ENCODE measurements around the gene DSTYK.
"Not testable (repeated sequence)": the region's sequence is repeated elsewhere in the genome, so short reads cannot be mapped to it uniquely, and the experiment has no call there.

Gene DSTYK

DNA sequence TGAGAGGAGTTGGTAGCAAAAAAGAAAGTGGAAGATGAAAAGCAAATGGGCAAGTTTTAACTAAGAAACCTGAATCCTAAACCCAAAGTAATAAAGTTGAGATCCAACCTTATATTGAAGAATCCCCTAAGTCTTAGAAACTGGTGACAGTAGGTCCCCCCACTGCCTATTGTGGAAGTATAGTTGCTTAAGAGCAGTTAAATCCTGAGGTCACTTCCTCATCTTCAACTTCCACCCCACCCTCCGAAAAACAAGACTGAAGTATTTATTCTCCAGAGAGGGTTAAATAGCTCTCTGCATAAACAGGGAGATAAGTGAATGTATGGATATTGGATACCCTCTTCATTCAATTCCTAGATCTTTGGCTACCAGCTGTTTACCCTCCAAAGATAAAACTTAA lies 3.3 kb upstream of the DSTYK start:
- DNase-seq (ENCODE audit: low spot score) = no peak

GRCh38 chr1:205211839-205212536 lies 486 bp upstream of the DSTYK start:
- DNase-seq (ENCODE audit: low spot score) = no peak

GRCh38 chr1:205210756-205211168 lies 740 bp downstream of the DSTYK start:
- DNase-seq (ENCODE audit: low spot score) = no peak

DNA sequence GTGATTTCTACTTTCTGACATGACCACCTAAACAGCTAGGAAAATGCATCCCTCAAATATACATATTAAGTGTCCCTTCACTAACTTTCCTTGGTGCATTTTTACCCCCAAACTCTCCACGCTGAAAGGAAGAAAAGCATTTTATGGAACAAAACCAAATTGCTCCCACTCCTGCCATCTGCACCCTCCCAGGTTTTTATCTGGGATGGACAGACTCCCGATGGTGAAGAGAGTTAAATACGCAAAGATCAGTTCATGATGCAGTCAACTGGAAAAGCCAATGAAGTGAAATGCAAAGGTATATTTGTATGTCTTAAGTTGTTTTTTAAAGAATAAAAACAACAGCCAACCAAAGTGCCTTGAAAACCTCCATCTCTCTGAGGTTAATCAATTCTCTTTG lies 2.7 kb downstream of the DSTYK start:
- no peak for DNase-seq (ENCODE audit: low spot score)

DNA sequence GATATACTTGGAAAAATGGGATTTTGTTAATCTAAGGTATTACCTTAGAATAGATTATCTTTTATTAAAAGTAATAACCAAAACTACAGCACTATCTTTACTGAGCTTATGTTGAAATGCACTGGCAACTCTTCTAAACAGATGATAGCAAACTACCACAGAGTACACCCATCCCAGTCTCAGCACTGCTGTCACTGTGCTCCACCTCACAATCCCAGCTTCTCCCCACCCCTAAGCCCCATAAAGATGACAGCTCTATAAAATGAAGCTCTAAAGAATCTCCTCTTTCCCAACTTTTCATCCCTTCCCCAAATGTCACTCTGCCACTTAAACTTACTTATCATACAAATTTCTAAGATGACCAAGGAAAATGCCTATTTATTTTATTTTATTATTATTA lies 6.4 kb downstream of the DSTYK start:
- DNase-seq (ENCODE audit: low spot score) = no peak

DNA sequence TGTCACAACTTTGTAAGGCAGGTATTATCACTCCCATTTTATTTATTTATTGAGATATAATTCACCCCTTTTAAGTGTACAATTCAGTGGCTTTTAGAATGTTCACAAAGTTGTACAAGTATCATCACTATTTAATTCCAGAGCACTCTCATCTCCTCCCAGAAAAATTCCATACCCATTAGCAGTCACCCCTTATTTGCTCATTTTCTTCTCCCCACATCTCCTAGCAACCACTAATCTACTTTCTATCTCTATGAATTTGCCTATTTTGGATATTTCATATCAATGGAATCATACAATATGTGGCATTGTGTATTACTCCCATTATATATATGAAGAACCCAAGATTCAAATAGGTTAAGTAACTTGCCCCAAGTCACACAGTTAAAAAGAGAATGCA lies 7.0 kb downstream of the DSTYK start:
- no peak for DNase-seq (ENCODE audit: low spot score)

DNA sequence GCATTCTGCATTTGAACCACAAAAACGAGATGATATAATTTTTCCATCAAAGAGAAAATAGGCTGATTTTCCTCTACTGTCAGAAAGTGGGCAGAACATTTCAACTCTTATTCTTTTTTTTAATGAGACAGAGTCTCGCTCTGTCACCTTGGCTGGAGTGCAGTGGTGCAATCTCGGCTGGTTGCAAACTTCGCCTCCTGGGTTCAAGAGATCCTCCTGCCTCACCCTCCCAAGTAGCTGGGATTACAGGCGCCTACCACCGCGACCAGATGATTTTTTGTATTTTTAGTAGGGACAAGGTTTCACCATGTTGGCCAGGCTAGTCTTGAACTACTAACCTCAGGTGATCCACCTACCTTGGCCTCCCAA lies 11.6 kb downstream of the DSTYK start:
- DNase-seq (ENCODE audit: low spot score) = no peak

DNA sequence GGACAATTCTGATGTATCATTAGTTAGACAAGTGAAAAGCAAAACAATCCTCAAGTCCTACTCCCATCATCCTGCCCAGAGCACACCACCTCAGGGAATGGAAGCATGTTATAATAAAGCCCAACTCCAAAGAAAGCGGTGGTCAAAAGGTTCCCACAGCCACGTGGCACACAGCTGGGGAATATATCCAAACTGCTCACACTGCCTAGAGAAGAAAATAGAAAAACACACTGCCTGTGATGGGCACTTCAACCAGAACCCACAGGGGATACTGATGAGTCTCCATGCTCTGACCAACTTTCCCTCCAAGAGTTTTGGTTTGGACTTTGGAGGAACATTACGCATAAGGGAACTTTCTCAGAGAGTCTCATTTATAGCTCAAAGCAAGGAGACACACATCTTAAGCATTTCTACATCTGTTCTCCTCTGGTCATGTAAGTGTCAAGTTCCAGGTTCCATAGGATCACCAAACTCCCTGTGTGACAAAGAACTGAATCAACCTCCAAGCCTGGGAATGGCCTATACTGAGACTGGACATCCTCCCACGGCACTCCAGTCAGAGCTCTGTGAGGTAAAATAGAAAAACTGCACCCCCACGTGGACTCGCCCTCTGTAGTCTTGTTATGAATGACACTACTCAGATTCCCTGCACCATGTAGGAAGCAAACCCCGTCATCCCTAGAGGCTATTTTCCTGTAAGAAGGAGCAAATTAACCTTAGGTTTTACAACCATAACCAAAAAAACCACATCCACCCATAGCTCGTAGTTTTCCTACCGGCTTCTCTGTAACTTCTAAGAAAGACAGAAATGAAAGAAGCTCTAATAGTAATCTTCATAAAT lies 12.2 kb downstream of the DSTYK start:
- no peak for DNase-seq (ENCODE audit: low spot score)

DNA sequence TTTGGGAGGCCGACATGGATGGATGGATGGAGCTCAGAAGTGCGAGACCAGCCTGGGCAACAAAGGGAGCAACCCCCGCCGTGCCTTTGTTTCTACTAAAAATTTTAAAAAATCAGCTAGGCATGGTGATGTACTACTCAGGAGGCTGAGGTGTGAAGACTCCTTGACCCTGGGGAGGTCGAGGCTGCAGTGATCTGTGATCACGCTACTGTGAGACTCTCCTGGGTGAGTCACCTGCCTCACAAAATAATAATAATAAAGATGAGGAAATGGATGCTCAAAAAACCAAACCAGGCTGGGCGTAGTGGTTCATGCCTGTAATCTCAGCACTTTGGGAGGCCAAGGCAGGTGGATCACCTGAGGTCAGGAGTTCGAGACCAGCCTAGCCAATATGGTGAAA lies 19.2 kb downstream of the DSTYK start:
- no peak for DNase-seq (ENCODE audit: low spot score)

DNA sequence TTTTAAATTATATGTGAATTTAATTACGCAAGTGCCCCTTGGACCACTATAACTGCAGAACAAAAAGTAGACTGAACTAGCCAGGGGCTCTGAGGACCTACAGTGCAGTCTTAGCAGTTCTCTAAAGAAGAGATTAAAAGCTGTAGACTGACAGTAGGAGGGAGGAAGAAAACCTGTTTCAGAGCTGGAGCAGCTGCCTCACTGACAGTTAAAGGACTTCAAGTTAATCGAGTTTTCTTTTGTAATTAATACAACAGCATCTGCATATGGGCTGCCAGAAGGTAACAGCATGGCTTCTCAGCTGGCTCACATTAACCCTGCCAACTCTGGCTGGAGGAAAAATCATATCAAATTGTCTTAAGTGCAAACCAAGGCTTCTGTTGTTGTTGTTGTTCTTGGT lies 19.9 kb downstream of the DSTYK start:
- DNase-seq (ENCODE audit: low spot score) = peak; percentile 77

DNA sequence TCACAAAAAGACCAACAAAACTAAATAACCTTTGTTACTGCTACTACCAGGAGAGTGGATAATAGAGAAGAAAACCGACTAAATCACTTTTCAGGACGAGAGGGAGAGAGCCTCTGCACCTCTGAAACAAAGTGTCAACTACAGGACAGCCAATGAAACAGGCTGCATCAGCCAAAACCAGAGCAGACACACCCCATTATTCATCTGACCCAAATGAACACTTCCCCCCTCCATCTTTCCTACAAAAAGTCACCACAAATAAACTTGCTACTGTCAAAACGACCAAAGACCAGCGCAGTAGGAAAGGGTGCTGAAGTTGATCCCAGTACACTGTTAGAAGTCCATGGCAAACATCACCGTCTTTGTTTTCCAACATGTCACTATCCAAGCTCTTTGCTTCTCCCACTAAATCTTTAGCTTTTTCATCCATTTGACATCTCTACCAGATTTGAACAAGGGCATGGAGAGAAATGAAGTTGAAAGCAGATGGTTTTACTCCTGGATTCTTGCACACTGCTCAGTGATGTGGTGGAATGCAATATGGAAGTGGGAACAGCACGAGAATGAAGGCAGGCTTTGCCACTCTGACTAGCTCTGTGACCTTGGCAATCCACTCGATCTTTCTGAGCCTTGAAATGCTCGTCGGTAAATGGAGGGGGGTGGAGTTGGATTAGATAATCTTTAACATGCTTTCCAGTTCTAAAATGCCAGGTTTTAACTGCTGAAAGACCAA lies 20.5 kb downstream of the DSTYK start:
- DNase-seq (ENCODE audit: low spot score) = peak; percentile 47

- DNase-seq (ENCODE audit: low spot score) = no peak
Measured at GRCh38 chr1:205189131-205189530, 22.4 kb downstream of the DSTYK start.

DNA sequence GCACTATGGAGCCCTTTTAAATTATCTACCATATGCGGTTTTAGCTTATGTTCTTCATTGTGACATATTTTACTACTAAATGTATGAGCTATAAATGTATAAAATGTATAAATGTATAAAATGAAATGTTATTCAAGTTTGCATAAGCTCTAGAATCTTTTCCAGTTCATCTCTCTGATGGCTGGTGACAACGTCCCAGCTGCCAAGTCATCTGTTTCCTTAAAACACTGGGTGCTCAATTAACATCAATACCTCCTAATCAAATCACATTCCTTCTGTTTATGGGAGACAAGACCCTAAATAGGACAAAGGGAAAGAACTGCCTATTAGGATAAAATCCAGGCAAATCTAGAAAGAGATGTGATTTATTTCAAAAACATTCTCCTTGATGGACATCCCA lies 22.9 kb downstream of the DSTYK start:
- DNase-seq (ENCODE audit: low spot score) = no peak

- no peak for DNase-seq (ENCODE audit: low spot score)
Measured at GRCh38 chr1:205188098-205188497, 23.4 kb downstream of the DSTYK start.

- no peak for DNase-seq (ENCODE audit: low spot score)
Measured at GRCh38 chr1:205187420-205187819, 24.1 kb downstream of the DSTYK start.

- DNase-seq (ENCODE audit: low spot score) = no peak
Measured at GRCh38 chr1:205186191-205186590, 25.3 kb downstream of the DSTYK start.

DNA sequence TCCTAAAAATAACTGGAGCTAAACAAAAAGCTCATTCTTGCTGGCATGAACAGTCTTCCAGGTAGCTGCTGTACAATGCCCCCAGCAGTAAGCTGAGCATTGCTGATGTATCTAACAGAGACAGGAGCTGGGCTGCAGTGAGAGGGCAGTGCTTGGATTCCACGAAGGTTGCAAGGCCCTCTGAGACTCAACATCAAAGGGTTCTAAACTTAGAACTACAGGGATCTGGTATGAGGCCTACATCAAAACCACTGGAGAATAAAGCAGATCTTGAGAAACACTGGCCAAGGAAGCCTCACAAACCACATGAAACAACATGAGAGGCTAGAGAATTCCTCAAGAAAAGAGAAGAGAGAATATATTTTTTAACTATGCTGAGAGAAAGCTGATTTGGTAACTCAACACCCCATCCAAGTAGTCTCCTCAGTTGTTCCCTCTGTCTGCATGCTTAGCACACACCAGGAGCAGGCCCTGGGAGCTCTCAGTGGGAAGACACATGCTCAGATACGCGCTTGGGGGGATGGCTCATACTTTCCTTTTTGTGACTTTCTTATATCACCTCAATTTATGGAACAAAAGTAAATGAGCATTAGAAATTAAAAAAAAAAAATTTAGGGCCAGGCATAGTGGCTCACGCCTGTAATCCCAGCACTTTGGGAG lies 27.7 kb downstream of the DSTYK start:
- DNase-seq (ENCODE audit: low spot score) = no peak

GRCh38 chr1:205182930-205183329 lies 28.6 kb downstream of the DSTYK start:
- DNase-seq (ENCODE audit: low spot score) = no peak

DNA sequence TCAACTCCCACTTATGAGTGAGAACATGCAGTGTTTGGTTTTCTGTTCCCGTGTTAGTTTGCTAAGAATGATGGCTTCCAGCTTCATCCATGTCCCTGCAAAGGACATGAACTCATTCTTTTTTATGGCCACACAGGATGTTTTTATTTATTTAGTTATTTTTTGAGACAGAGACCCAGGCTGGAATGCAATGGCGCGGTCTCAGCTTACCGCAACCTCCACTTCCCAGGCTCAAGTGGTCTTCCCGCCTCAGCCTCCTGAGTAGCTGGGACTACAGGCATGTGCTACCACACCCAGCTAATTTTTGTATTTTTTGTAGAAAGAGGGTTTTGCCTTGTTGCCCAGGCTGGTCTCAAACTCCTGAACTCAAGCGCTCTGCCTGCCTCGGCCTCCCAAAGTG lies 31.2 kb downstream of the DSTYK start:
- DNase-seq (ENCODE audit: low spot score) = not testable (repeated sequence)

- DNase-seq (ENCODE audit: low spot score) = no peak
Measured at GRCh38 chr1:205179842-205180241, 31.7 kb downstream of the DSTYK start.

GRCh38 chr1:205172729-205173366 lies 38.7 kb downstream of the DSTYK start:
- DNase-seq (ENCODE audit: low spot score) = no peak

GRCh38 chr1:205171369-205171768 lies 40.1 kb downstream of the DSTYK start:
- DNase-seq (ENCODE audit: low spot score) = no peak

All from D341Med (cell line).